MG63 (cell line): ENCODE measurements around the gene PRSS27. TPM values are rescaled to one million over a fixed set of nuclear protein-coding genes. Genes with fewer than 3 reads are reported as not detected.
"Not testable (repeated sequence)": the region's sequence is repeated elsewhere in the genome, so short reads cannot be mapped to it uniquely, and the experiment has no call there.

Source experiments
- DNase-seq: peaks from one replicate; pipeline ENCODE4 v3.0.0-alpha.2; 2020
- H3K27me3 ChIP-seq: fragments of 250-450 bp; sonication (Bioruptor Pico); 2 replicates; pipeline ENCODE4 v1.5.1; 2020; ENCODE audit warnings: mild to moderate bottlenecking, moderate library complexity
- H3K36me3 ChIP-seq: fragments of 250-450 bp; sonication (Bioruptor Pico); 2 replicates; pipeline ENCODE4 v1.5.1; 2020; ENCODE audit warnings: mild to moderate bottlenecking, moderate library complexity
- H3K4me3 ChIP-seq: fragments of 250-450 bp; sonication (Bioruptor Pico); 2 replicates; pipeline ENCODE4 v1.5.1; 2020; ENCODE audit warnings: mild to moderate bottlenecking, moderate library complexity
- H3K9me3 ChIP-seq: fragments of 250-450 bp; sonication (Bioruptor Pico); 2 replicates; pipeline ENCODE4 v1.5.1; 2020; ENCODE audit warnings: mild to moderate bottlenecking, moderate library complexity
- total RNA-seq: library from RNA; depleted of rRNA; stranded (reverse); fragments of >200 nt; shearing (Covaris generic); gene quantifications from 2 replicates; pipeline ENCODE4 v1.2.3, GENCODE V29; 2014; ENCODE audit warnings: low replicate concordance

Gene PRSS27
- total RNA-seq, 1 experiment from 2014 or later = 1.7 TPM

- Histone ChIP-seq H3K9me3 (no peaks in the 10 kb centered on the region), H3K27me3 (no peaks in the 10 kb centered on the region), H3K36me3 (no peaks in the 10 kb centered on the region), H3K4me3 (no peak overlapping the region)
- DNase-seq = no peak
Observed at GRCh38 chr16:2739625-2740430, 19.8 kb upstream of the PRSS27 start.

GRCh38 chr16:2738615-2739014 is 18.6 kb upstream of the PRSS27 start:
- H3K9me3 ChIP-seq = no peaks in the 10 kb centered on the region
- H3K27me3 ChIP-seq = no peaks in the 10 kb centered on the region
- no peaks in the 10 kb centered on the region for H3K36me3 ChIP-seq
- H3K4me3 ChIP-seq = no peak overlapping the region
- no peak for DNase-seq

GRCh38 chr16:2737895-2738418 is 17.9 kb upstream of the PRSS27 start:
- Histone ChIP-seq H3K4me3 (no peak overlapping the region), H3K36me3 (no peaks in the 10 kb centered on the region), H3K9me3 (no peaks in the 10 kb centered on the region), H3K27me3 (no peaks in the 10 kb centered on the region)
- no peak for DNase-seq

- Histone ChIP-seq H3K4me3 (no peak overlapping the region), H3K27me3 (no peaks in the 10 kb centered on the region), H3K9me3 (no peaks in the 10 kb centered on the region), H3K36me3 (no peaks in the 10 kb centered on the region)
- DNase-seq = no peak
Observed at GRCh38 chr16:2737238-2737605, 17.2 kb upstream of the PRSS27 start.

- Histone ChIP-seq H3K36me3 (no peaks in the 10 kb centered on the region), H3K9me3 (no peaks in the 10 kb centered on the region), H3K4me3 (no peak overlapping the region), H3K27me3 (no peaks in the 10 kb centered on the region; the same call in 1 of the 2 replicates)
- DNase-seq = no peak
Observed at GRCh38 chr16:2736476-2737237, 16.6 kb upstream of the PRSS27 start.

- Histone ChIP-seq H3K36me3 (no peaks in the 10 kb centered on the region), H3K4me3 (no peak overlapping the region), H3K27me3 (no peaks in the 10 kb centered on the region; the same call in 1 of the 2 replicates), H3K9me3 (no peaks in the 10 kb centered on the region)
- DNase-seq = no peak
Observed at GRCh38 chr16:2734844-2735515, 15.0 kb upstream of the PRSS27 start.

GRCh38 chr16:2728034-2728433 is 8.0 kb upstream of the PRSS27 start:
- Histone ChIP-seq H3K27me3 (no peaks in the 10 kb centered on the region; the same call in 1 of the 2 replicates), H3K9me3 (no peaks in the 10 kb centered on the region), H3K36me3 (no peaks in the 10 kb centered on the region), H3K4me3 (no peak overlapping the region)
- no peak for DNase-seq

GRCh38 chr16:2726923-2727322 is 6.9 kb upstream of the PRSS27 start:
- no peaks in the 10 kb centered on the region for H3K9me3 ChIP-seq
- no peaks in the 10 kb centered on the region; the same call in 1 of the 2 replicates for H3K27me3 ChIP-seq
- H3K36me3 ChIP-seq = no peaks in the 10 kb centered on the region
- no peak overlapping the region for H3K4me3 ChIP-seq
- no peak for DNase-seq

GRCh38 chr16:2724816-2725348 is 4.9 kb upstream of the PRSS27 start:
- DNase-seq = no peak
- Histone ChIP-seq H3K27me3 (no peaks in the 10 kb centered on the region), H3K9me3 (no peaks in the 10 kb centered on the region), H3K4me3 (no peak overlapping the region), H3K36me3 (no peaks in the 10 kb centered on the region)

- DNase-seq = no peak
- Histone ChIP-seq H3K9me3 (no peaks in the 10 kb centered on the region), H3K36me3 (no peaks in the 10 kb centered on the region), H3K4me3 (no peak overlapping the region), H3K27me3 (no peaks in the 10 kb centered on the region)
Observed at GRCh38 chr16:2724088-2724676, 4.2 kb upstream of the PRSS27 start.

- H3K27me3 ChIP-seq, DNase-seq: not testable (repeated sequence)
Observed at GRCh38 chr16:2721634-2722173, 1.7 kb upstream of the PRSS27 start.

GRCh38 chr16:2720719-2721633 is 952 bp upstream of the PRSS27 start:
- Histone ChIP-seq H3K27me3 (no peaks in the 10 kb centered on the region), H3K4me3 (peak overlapping the region; percentile 66), H3K36me3 (no peaks in the 10 kb centered on the region), H3K9me3 (no peaks in the 10 kb centered on the region)
- DNase-seq = peak; percentile 93

More at GRCh38 chr16:2721634-2722173, 1.7 kb upstream of the PRSS27 start:
- not testable (repeated sequence) for H3K9me3 ChIP-seq, H3K36me3 ChIP-seq
- peak overlapping the region; percentile 66 for H3K4me3 ChIP-seq

GRCh38 chr16:2719328-2720063 is 528 bp downstream of the PRSS27 start:
- no peak overlapping the region for H3K4me3 ChIP-seq

GRCh38 chr16:2717383-2718263 is 2.4 kb downstream of the PRSS27 start:
- Histone ChIP-seq H3K27me3 (no peaks in the 10 kb centered on the region), H3K36me3 (no peaks in the 10 kb centered on the region), H3K4me3 (no peak overlapping the region), H3K9me3 (no peaks in the 10 kb centered on the region)
- no peak for DNase-seq

More at GRCh38 chr16:2719328-2720063, 528 bp downstream of the PRSS27 start:
- H3K27me3 ChIP-seq = no peaks in the 10 kb centered on the region
- DNase-seq = no peak
- no peaks in the 10 kb centered on the region for H3K9me3 ChIP-seq
- no peaks in the 10 kb centered on the region for H3K36me3 ChIP-seq
